HCT116 (cell line): Measurements from ENCODE around the gene SPHK1. TPM values are rescaled to one million over a fixed set of nuclear protein-coding genes. Genes with fewer than 3 reads are reported as not detected.

ENCODE experiments used
- ATAC-seq: fragments of 200-7000 bp; cut with Tn5 transposase; 2 replicates; pipeline ENCODE4 v1.9.1; 2020; ENCODE audit warnings: mild to moderate bottlenecking, moderate library complexity
- BruUV-seq: library from RNA; stranded (reverse); fragments of 400-500 nt; replicated peaks from 2 replicates; lab custom pipeline; 2021; lab: Mats Ljungman, UMichigan
- CTCF ChIA-PET: fragments of 300-600 bp; sonication (Branson Sonifier 250); formaldehyde crosslinking; loops from one replicate; lab custom pipeline; 2021; ENCODE audit warnings: antibody characterized with exemption; lab: Charles Lee
- POLR2A ChIA-PET: fragments of 300-600, 350-600 bp; sonication (Branson Sonifier 250); formaldehyde crosslinking; loops from one replicate; lab custom pipeline; 2021; ENCODE audit warnings: antibody characterized with exemption; lab: Charles Lee
- RAD21 ChIA-PET, 2 experiments: fragments of 300-600 bp; sonication (Branson Sonifier 250); formaldehyde crosslinking; loops; one replicate each; lab custom pipeline; 2023; ENCODE audit warnings: low total read pairs in 2 of 2; ENCODE audit not compliant: uncharacterized antibody in 2 of 2, unreplicated experiment in 2 of 2, low non-redundant PET in 1 of 2; lab: Charles Lee
- DNase-seq: peaks from one replicate; pipeline ENCODE4 v3.0.0-alpha.2; 2010; ENCODE audit warnings: low read depth, low spot score
- H2AFZ ChIP-seq: fragments of 200-600 bp; shearing (Covaris generic), sonication (generic); 2 replicates; pipeline ENCODE4 v1.6.1; 2017; ENCODE audit warnings: low read depth, mixed run types, mixed read lengths, antibody characterized with exemption, low read length; ENCODE audit not compliant: poor library complexity, severe bottlenecking
- H3K27ac ChIP-seq: 2 replicates; pipeline ENCODE4 v1.5.1; 2012; ENCODE audit warnings: low read depth, low read length
- H3K27me3 ChIP-seq: fragments of 200-600 bp; sonication (generic); 2 replicates; pipeline ENCODE4 v1.6.1; 2016; ENCODE audit warnings: mixed run types, low read length, mixed read lengths; ENCODE audit not compliant: insufficient read depth
- H3K36me3 ChIP-seq, 2 experiments: fragments of 200-500 bp in 1 of 2; fragments of 200-600 bp in 1 of 2; sonication (Bioruptor generic) in 1 of 2; sonication (generic) in 1 of 2; 2 replicates each; pipeline versions ENCODE4 v1.5.1 to v1.6.1; 2014 to 2016; ENCODE audit warnings: low read length in 2 of 2, inconsistent platforms in 1 of 2, mixed read lengths in 1 of 2, mixed run types in 1 of 2; ENCODE audit not compliant: insufficient read depth in 2 of 2, control insufficient read depth in 1 of 2
- H3K4me1 ChIP-seq, 2 experiments: fragments of 200-600 bp in 1 of 2; sonication (generic) in 1 of 2; 2 replicates each; pipeline versions ENCODE4 v1.5.1 to v1.6.1; 2012 to 2017; ENCODE audit warnings: low read length in 2 of 2, inconsistent platforms in 1 of 2, mild to moderate bottlenecking in 1 of 2, mixed read lengths in 1 of 2, mixed run types in 1 of 2, moderate library complexity in 1 of 2; ENCODE audit not compliant: insufficient read depth in 2 of 2, control insufficient read depth in 1 of 2
- H3K4me2 ChIP-seq: fragments of 200-600 bp; sonication (generic); 2 replicates; pipeline ENCODE4 v1.6.1; 2017; ENCODE audit warnings: mixed run types, low read length, mixed read lengths
- H3K4me3 ChIP-seq, 2 experiments: fragments of 200-600 bp in 1 of 2; sonication (generic) in 1 of 2; replicated peaks in 1 of 2; 2 replicates each; pipeline ENCODE4 v1.5.1; 2011 to 2016; ENCODE audit warnings: low read length in 2 of 2, control low read depth in 1 of 2, low read depth in 1 of 2, mild to moderate bottlenecking in 1 of 2, mixed read lengths in 1 of 2, mixed run types in 1 of 2
- H3K79me2 ChIP-seq: fragments of 200-600 bp; sonication (generic); 2 replicates; pipeline ENCODE4 v1.6.1; 2017; ENCODE audit warnings: mild to moderate bottlenecking, mixed run types, low read length, moderate library complexity, mixed read lengths; ENCODE audit not compliant: insufficient read depth
- H3K9ac ChIP-seq: fragments of 200-600 bp; sonication (generic); 2 replicates; pipeline ENCODE4 v1.6.1; 2016; ENCODE audit warnings: low read length, mixed read lengths
- H3K9me2 ChIP-seq: fragments of 200-600 bp; sonication (generic), shearing (Covaris generic); 2 replicates; pipeline ENCODE4 v1.6.1; 2017; ENCODE audit warnings: mixed run types, mild to moderate bottlenecking, moderate library complexity; ENCODE audit not compliant: insufficient read depth
- H3K9me3 ChIP-seq, 2 experiments: fragments of 200-500 bp in 1 of 2; fragments of 200-600 bp in 1 of 2; sonication (Bioruptor generic) in 1 of 2; sonication (generic) in 1 of 2; 2 replicates each; pipeline ENCODE4 v1.6.1; 2014 to 2017; ENCODE audit warnings: low read length in 2 of 2, mixed read lengths in 2 of 2, inconsistent platforms in 1 of 2, low read depth in 1 of 2, mild to moderate bottlenecking in 1 of 2, mixed run types in 1 of 2, moderate library complexity in 1 of 2; ENCODE audit not compliant: control insufficient read depth in 1 of 2, insufficient read depth in 1 of 2
- H4K20me1 ChIP-seq: fragments of 200-600 bp; sonication (generic), shearing (Covaris generic); 2 replicates; pipeline ENCODE4 v1.6.1; 2017; ENCODE audit warnings: mixed run types, mild to moderate bottlenecking, moderate library complexity; ENCODE audit not compliant: insufficient read depth
- ELF1 ChIP-seq: IDR thresholded peaks from 2 replicates; pipeline ENCODE4 v1.6.1; 2012; ENCODE audit warnings: low read depth, borderline replicate concordance
- POLR2A ChIP-seq: IDR thresholded peaks from 2 replicates; pipeline ENCODE4 v1.7.0; 2011; ENCODE audit warnings: borderline replicate concordance; ENCODE audit not compliant: insufficient read depth, insufficient read length; ENCODE audit errors: extremely low read depth
- RAD21 ChIP-seq: IDR thresholded peaks from 2 replicates; pipeline ENCODE4 v1.6.1; 2012; ENCODE audit warnings: low read depth, mild to moderate bottlenecking
- YY1 ChIP-seq: IDR thresholded peaks from 2 replicates; pipeline ENCODE4 v1.6.1; 2011; ENCODE audit warnings: low read length, low read depth, moderate library complexity, mild to moderate bottlenecking; ENCODE audit not compliant: insufficient replicate concordance; ENCODE audit errors: extremely low read depth
- ZNF274 ChIP-seq: fragments of 200-500 bp; sonication (Bioruptor generic); IDR thresholded peaks from 2 replicates; pipeline ENCODE4 v1.6.1; 2014; ENCODE audit warnings: mild to moderate bottlenecking, low read depth, low read length, inconsistent platforms
- intact Hi-C: fragments of 100-400 bp; cut with micrococcal nuclease; formaldehyde crosslinking; loops from 2 replicates; pipeline ENCODE4 v1.10.0; 2022
- total RNA-seq: library from RNA; stranded (reverse); gene quantifications from one replicate; pipeline ENCODE4 v1.2.1, GENCODE V29; 2021; ENCODE audit not compliant: unreplicated experiment
- TF ChIP-seq, protein P1 (sequence below): IDR thresholded peaks from 2 replicates; pipeline ENCODE4 v1.6.1; 2011; ENCODE audit warnings: mild to moderate bottlenecking, low read length, moderate library complexity; ENCODE audit not compliant: insufficient replicate concordance; ENCODE audit errors: extremely low read depth
- TF ChIP-seq, protein P2 (sequence below), 3 experiments: fragments of 200-600 bp in 1 of 3; sonication (generic) in 1 of 3; IDR thresholded peaks in 2 of 3; conservative IDR thresholded peaks in 1 of 3; 2 replicates each; pipeline ENCODE4 v1.5.1; 2012 to 2017; ENCODE audit warnings: low read depth in 2 of 3, low read length in 2 of 3, antibody characterized with exemption in 1 of 3, borderline replicate concordance in 1 of 3, control low read depth in 1 of 3, mild to moderate bottlenecking in 1 of 3, mixed read lengths in 1 of 3, mixed run types in 1 of 3, moderate library complexity in 1 of 3; ENCODE audit not compliant: insufficient read depth in 1 of 3

SPHK1 gene
- total RNA-seq, 1 experiment from 2014 or later = 4.6 TPM

DNA sequence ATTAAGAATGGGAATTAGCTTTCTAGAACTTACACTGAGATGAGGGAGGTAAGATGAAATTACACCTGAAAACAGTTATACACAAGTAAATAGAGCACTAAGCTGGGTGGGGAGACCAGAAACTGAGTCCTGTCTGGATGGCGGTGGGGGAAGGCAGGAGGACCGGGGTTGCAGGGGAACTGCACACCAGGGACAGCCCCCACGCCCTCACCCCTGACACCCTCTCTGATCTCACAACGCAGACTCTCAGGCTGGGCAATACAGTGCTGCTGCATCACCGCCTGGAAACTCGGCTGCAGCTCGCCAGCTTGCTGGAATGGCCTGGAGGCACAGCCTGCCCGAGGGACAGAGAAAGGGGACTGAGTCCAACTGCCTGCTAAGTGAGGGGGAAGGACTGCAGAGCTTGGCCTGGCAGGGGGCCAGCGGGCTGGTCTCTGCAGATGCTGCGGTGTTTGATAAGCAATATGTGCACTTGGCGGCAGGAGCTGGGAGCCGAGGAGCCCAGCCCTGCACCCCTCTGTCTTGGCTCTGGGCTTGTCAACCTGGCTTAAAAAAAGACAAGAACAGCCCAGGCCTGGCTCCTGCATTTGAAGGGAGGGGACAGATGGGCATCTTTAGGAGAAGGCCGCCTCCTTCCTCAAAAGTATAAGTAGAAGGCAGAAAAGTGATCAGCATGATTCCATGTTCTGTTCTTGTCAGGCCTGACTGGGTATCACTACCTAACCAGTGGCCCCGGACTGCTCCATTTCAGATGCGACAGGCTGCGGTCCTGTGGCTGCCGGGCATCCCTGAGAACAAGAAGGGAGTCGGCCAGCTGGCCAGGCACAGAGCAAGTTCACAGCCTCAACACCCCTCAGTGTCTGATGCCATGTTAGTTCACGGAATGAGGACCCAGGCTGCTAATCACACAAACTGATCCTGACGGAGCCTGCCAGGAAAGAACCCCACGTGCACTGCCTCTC, 30.2 kb downstream of the SPHK1 start:
- Histone ChIP-seq H3K27ac (no peak overlapping the region), H3K4me2 (no peak overlapping the region), H3K4me3 (no peak overlapping the region), H3K36me3 (peaks cover 0 to 4% of the 10 kb centered on the region in 2 experiments; a peak in 1 of 4 replicates), H2AFZ (no peak overlapping the region), H3K9me2 (no peaks in the 10 kb centered on the region), H3K9me3 (no peaks in the 10 kb centered on the region), H3K9ac (no peak overlapping the region), H4K20me1 (peaks cover 4% of the 10 kb centered on the region; the same call in 1 of the 2 replicates), H3K4me1 (no peaks in the 10 kb centered on the region; a peak in 1 of 4 replicates), H3K27me3 (no peaks in the 10 kb centered on the region), H3K79me2 (peaks cover 87% of the 10 kb centered on the region)
- POLR2A ChIA-PET = no interaction called here
- CTCF ChIA-PET = interaction anchor here (0.6 to 4.7 kb wide), 3 partner anchors 17 to 52 kb away, joined by 3 to 24 read pairs (median 10); no protein-coding TSS in a partner anchor
- DNase-seq = no peak
- RAD21 ChIA-PET = no interaction called here
- intact Hi-C loops = no loop called here
- ATAC-seq = no peak
- TF ChIP-seq YY1 (no peak), ZNF274 (no peak), RAD21 (no peak), POLR2A (no peak), ELF1 (no peak)
- TF ChIP-seq, protein P1, sequence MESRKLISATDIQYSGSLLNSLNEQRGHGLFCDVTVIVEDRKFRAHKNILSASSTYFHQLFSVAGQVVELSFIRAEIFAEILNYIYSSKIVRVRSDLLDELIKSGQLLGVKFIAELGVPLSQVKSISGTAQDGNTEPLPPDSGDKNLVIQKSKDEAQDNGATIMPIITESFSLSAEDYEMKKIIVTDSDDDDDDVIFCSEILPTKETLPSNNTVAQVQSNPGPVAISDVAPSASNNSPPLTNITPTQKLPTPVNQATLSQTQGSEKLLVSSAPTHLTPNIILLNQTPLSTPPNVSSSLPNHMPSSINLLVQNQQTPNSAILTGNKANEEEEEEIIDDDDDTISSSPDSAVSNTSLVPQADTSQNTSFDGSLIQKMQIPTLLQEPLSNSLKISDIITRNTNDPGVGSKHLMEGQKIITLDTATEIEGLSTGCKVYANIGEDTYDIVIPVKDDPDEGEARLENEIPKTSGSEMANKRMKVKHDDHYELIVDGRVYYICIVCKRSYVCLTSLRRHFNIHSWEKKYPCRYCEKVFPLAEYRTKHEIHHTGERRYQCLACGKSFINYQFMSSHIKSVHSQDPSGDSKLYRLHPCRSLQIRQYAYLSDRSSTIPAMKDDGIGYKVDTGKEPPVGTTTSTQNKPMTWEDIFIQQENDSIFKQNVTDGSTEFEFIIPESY = no peak
- TF ChIP-seq, protein P2, sequence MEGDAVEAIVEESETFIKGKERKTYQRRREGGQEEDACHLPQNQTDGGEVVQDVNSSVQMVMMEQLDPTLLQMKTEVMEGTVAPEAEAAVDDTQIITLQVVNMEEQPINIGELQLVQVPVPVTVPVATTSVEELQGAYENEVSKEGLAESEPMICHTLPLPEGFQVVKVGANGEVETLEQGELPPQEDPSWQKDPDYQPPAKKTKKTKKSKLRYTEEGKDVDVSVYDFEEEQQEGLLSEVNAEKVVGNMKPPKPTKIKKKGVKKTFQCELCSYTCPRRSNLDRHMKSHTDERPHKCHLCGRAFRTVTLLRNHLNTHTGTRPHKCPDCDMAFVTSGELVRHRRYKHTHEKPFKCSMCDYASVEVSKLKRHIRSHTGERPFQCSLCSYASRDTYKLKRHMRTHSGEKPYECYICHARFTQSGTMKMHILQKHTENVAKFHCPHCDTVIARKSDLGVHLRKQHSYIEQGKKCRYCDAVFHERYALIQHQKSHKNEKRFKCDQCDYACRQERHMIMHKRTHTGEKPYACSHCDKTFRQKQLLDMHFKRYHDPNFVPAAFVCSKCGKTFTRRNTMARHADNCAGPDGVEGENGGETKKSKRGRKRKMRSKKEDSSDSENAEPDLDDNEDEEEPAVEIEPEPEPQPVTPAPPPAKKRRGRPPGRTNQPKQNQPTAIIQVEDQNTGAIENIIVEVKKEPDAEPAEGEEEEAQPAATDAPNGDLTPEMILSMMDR (IDR thresholded peaks at IDR 0.05 in 2 of 3, conservative IDR thresholded peaks at IDR 0.05 in 1 of 3; ENCODE audit: borderline replicate concordance in 1 of 3, insufficient read depth in 1 of 3, low read depth in 2 of 3, low read length in 2 of 3) = no peak
- BruUV-seq = no TSS peak
